GM12878 (cell line): ENCODE results near the gene POLD1. TPM values are rescaled to one million over a fixed set of nuclear protein-coding genes. Genes with fewer than 3 reads are reported as not detected.

ENCODE experiments used
- CBX5 ChIP-seq: sonication (generic); IDR thresholded peaks from 2 replicates; pipeline ENCODE4 v1.6.1; 2016; ENCODE audit warnings: low read depth, moderate library complexity, mild to moderate bottlenecking, inconsistent platforms
- CREB1 ChIP-seq: IDR thresholded peaks from 2 replicates; pipeline ENCODE4 v1.6.1; 2012; ENCODE audit warnings: low read depth, mild to moderate bottlenecking, inconsistent platforms
- FOS ChIP-seq: IDR thresholded peaks from 3 replicates; pipeline ENCODE4 v1.6.1; 2011; ENCODE audit warnings: borderline replicate concordance; ENCODE audit not compliant: insufficient read length; ENCODE audit errors: extremely low read depth
- NFYA ChIP-seq: IDR thresholded peaks from 2 replicates; pipeline ENCODE4 v1.6.1; 2011; ENCODE audit warnings: low read depth, mild to moderate bottlenecking, low read length, improper control_type of control experiment, borderline replicate concordance
- NFYB ChIP-seq: IDR thresholded peaks from 2 replicates; pipeline ENCODE4 v1.6.1; 2011; ENCODE audit warnings: low read depth, mild to moderate bottlenecking, low read length, improper control_type of control experiment, moderate library complexity; ENCODE audit not compliant: insufficient read depth
- NRF1 ChIP-seq: conservative IDR thresholded peaks from 2 replicates; pipeline ENCODE4 v1.6.1; 2011; ENCODE audit warnings: mild to moderate bottlenecking, low read depth, low read length, improper control_type of control experiment
- PAX5 ChIP-seq: IDR thresholded peaks from 2 replicates; pipeline ENCODE4 v1.6.1; 2011; ENCODE audit warnings: low read depth, low read length, borderline replicate concordance
- PAX8 ChIP-seq: fragments of 450-650 bp; IDR thresholded peaks from 2 replicates; pipeline ENCODE4 v1.6.1; 2017; ENCODE audit warnings: mild to moderate bottlenecking, moderate library complexity
- RBBP5 ChIP-seq: fragments of 200-600 bp; sonication (generic); conservative IDR thresholded peaks from 2 replicates; pipeline ENCODE4 v1.6.1; 2016
- RFX5 ChIP-seq: IDR thresholded peaks from 2 replicates; pipeline ENCODE4 v1.6.1; 2011; ENCODE audit warnings: low read depth, low read length, improper control_type of control experiment
- SIN3A ChIP-seq: IDR thresholded peaks from 2 replicates; pipeline ENCODE4 v1.6.1; 2012; ENCODE audit warnings: low read depth, low read length, improper control_type of control experiment
- TCF12 ChIP-seq: IDR thresholded peaks from 2 replicates; pipeline ENCODE4 v1.6.1; 2011; ENCODE audit warnings: low read depth, mild to moderate bottlenecking, low read length
- WRNIP1 ChIP-seq: IDR thresholded peaks from 2 replicates; pipeline ENCODE4 v1.6.1; 2011; ENCODE audit warnings: low read depth, low read length, improper control_type of control experiment, borderline replicate concordance
- ZBED1 ChIP-seq: IDR thresholded peaks from 2 replicates; pipeline ENCODE4 v1.6.1; 2016; ENCODE audit warnings: borderline replicate concordance
- ZZZ3 ChIP-seq: IDR thresholded peaks from 2 replicates; pipeline ENCODE4 v1.6.1; 2011; ENCODE audit warnings: low read depth; ENCODE audit not compliant: control insufficient read depth, insufficient read length
- polyA plus RNA-seq, 11 experiments: library from polyadenylated mRNA; depleted of rRNA in 4 of 11; unstranded in 6 of 11; stranded (reverse) in 5 of 11; fragments of >200 nt; fragmentation: Nextera tagmentation in 4 of 11; fragmentation: Illumina TruSeq in 1 of 11; extraction: Ambion mirVana in 4 of 11; extraction: Trizol in 1 of 11; gene quantifications; 1 replicate in 1 of 11; 2 replicates in 10 of 11; pipeline versions ENCODE4 v1.2.1 to v1.2.3, GENCODE V29; 2011 to 2016; ENCODE audit warnings: inconsistent platforms in 2 of 11, missing spikeins in 2 of 11, low read depth in 1 of 11
- total RNA-seq, 4 experiments: library from RNA; depleted of rRNA in 3 of 4; stranded (reverse); fragments of >200 nt in 3 of 4; fragmentation: Illumina TruSeq in 1 of 4; extraction: Trizol in 1 of 4; gene quantifications; 2 replicates each; pipeline versions ENCODE4 v1.2.1 to v1.2.3, GENCODE V29; 2013 to 2021
- TF ChIP-seq, protein P1 (sequence below): fragments of 450-650 bp; formaldehyde crosslinking; IDR thresholded peaks from 2 replicates; pipeline ENCODE4 v1.4.0; 2022; ENCODE audit warnings: mild to moderate bottlenecking, moderate library complexity
- TF ChIP-seq, protein P2 (sequence below): IDR thresholded peaks from 2 replicates; pipeline ENCODE4 v1.6.1; 2011; ENCODE audit warnings: low read depth, mild to moderate bottlenecking, low read length, moderate library complexity, borderline replicate concordance; ENCODE audit errors: extremely low read depth
- TF ChIP-seq, protein P3 (sequence below): fragments of 150-350 bp; IDR thresholded peaks from 2 replicates; pipeline ENCODE4 v1.6.1; 2014; ENCODE audit warnings: mild to moderate bottlenecking, low read depth, low read length
- TF ChIP-seq, protein P4 (sequence below): fragments of 450-650 bp; IDR thresholded peaks from 2 replicates; pipeline ENCODE4 v1.6.1; 2017; ENCODE audit warnings: mild to moderate bottlenecking, moderate library complexity

The POLD1 gene
- total and polyA plus RNA-seq, 10 of the 15 experiments (the other 5 are each of a cell fraction or from before 2014, with no cell fraction given) = 0.76 to 165 (median 63.4) TPM

DNA sequence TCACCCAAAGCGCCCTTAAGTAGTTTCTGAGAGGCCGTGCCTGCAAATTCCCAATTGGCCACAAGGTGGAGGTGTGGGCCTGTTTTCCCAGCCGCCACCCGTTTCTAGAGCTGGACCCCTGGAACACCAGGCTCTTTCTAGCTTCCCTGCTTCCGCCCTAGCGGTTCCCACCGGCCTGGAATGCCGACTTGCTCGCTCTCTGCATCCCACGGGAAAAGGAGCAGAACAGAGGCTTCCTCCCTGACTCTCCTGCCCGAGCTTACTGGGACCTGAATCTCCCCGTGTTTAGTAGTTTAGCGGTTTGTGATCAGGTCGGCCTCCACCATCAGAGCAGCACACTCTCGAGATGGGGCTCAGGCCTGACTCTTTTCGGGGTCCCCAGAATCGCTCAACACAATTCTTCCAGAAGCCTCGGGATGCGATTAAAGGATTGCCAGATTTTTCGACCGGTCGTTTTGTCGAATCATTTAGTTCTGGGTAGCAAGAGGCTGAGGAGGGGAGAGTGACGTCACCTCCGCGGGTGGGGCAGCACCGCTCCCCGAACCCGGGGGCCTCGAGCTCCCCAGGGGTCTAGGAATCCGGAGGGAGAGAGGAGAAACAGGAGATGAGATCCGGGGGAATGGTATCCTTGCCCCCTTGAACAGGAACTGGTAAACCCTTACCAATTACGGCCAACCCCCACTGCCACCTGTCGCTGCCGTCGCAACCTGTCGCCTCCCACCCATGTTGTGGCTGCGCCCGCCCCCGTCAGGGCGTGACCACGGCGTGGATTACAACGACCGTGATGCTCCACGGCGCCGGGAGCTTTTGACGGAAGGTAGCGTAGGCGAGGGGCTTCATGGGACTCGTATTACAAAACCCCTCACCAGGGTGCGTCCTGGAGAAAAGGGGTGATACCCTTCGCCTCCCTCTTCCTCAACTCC is 26.7 kb upstream of the POLD1 start (continued):
- TF ChIP-seq, protein P1, sequence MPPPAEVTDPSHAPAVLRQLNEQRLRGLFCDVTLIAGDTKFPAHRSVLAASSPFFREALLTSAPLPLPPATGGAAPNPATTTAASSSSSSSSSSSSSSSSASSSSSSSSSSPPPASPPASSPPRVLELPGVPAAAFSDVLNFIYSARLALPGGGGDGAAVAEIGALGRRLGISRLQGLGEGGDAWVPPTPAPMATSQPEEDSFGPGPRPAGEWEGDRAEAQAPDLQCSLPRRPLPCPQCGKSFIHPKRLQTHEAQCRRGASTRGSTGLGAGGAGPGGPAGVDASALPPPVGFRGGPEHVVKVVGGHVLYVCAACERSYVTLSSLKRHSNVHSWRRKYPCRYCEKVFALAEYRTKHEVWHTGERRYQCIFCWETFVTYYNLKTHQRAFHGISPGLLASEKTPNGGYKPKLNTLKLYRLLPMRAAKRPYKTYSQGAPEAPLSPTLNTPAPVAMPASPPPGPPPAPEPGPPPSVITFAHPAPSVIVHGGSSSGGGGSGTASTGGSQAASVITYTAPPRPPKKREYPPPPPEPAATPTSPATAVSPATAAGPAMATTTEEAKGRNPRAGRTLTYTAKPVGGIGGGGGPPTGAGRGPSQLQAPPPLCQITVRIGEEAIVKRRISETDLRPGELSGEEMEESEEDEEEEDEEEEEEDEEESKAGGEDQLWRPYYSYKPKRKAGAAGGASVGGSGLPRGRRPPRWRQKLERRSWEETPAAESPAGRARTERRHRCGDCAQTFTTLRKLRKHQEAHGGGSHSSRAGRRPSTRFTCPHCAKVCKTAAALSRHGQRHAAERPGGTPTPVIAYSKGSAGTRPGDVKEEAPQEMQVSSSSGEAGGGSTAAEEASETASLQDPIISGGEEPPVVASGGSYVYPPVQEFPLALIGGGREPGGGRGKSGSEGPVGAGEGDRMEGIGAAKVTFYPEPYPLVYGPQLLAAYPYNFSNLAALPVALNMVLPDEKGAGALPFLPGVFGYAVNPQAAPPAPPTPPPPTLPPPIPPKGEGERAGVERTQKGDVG (CRISPR knock-in tag) = no peak
- no peak for TF ChIP-seq RFX5
- TF ChIP-seq CREB1 = peak; percentile 57
- no peak for TF ChIP-seq CBX5
- TF ChIP-seq SIN3A = no peak
- TF ChIP-seq NFYA = no peak
- no peak for TF ChIP-seq FOS
- TF ChIP-seq, protein P2, sequence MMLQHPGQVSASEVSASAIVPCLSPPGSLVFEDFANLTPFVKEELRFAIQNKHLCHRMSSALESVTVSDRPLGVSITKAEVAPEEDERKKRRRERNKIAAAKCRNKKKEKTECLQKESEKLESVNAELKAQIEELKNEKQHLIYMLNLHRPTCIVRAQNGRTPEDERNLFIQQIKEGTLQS = no peak
- TF ChIP-seq WRNIP1 = no peak
- no peak for TF ChIP-seq RBBP5
- TF ChIP-seq TCF12 = peak; percentile 79
- no peak for TF ChIP-seq NFYB
- TF ChIP-seq NRF1 = no peak
- TF ChIP-seq, protein P3, sequence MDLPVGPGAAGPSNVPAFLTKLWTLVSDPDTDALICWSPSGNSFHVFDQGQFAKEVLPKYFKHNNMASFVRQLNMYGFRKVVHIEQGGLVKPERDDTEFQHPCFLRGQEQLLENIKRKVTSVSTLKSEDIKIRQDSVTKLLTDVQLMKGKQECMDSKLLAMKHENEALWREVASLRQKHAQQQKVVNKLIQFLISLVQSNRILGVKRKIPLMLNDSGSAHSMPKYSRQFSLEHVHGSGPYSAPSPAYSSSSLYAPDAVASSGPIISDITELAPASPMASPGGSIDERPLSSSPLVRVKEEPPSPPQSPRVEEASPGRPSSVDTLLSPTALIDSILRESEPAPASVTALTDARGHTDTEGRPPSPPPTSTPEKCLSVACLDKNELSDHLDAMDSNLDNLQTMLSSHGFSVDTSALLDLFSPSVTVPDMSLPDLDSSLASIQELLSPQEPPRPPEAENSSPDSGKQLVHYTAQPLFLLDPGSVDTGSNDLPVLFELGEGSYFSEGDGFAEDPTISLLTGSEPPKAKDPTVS = no peak
- peak; percentile 88; the same call in 1 of the 2 replicates for TF ChIP-seq ZBED1
- peak; percentile 55; the same call in 1 of the 2 replicates for TF ChIP-seq PAX5
- TF ChIP-seq PAX8 = no peak
- TF ChIP-seq, protein P4, sequence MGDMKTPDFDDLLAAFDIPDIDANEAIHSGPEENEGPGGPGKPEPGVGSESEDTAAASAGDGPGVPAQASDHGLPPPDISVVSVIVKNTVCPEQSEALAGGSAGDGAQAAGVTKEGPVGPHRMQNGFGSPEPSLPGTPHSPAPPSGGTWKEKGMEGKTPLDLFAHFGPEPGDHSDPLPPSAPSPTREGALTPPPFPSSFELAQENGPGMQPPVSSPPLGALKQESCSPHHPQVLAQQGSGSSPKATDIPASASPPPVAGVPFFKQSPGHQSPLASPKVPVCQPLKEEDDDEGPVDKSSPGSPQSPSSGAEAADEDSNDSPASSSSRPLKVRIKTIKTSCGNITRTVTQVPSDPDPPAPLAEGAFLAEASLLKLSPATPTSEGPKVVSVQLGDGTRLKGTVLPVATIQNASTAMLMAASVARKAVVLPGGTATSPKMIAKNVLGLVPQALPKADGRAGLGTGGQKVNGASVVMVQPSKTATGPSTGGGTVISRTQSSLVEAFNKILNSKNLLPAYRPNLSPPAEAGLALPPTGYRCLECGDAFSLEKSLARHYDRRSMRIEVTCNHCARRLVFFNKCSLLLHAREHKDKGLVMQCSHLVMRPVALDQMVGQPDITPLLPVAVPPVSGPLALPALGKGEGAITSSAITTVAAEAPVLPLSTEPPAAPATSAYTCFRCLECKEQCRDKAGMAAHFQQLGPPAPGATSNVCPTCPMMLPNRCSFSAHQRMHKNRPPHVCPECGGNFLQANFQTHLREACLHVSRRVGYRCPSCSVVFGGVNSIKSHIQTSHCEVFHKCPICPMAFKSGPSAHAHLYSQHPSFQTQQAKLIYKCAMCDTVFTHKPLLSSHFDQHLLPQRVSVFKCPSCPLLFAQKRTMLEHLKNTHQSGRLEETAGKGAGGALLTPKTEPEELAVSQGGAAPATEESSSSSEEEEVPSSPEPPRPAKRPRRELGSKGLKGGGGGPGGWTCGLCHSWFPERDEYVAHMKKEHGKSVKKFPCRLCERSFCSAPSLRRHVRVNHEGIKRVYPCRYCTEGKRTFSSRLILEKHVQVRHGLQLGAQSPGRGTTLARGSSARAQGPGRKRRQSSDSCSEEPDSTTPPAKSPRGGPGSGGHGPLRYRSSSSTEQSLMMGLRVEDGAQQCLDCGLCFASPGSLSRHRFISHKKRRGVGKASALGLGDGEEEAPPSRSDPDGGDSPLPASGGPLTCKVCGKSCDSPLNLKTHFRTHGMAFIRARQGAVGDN = peak; percentile 78
- no peak for TF ChIP-seq ZZZ3
